Osteoblast (primary cell): ENCODE data around the gene F8. TPM values are rescaled to one million over a fixed set of nuclear protein-coding genes. Genes with fewer than 3 reads are reported as not detected.
A peak's percentile ranks its signal among the peaks of the same experiment; 100 is the strongest.
"Not testable (repeated sequence)": the region's sequence is repeated elsewhere in the genome, so short reads cannot be mapped to it uniquely, and the experiment has no call there.

Source experiments
- DNase-seq: peaks from one replicate; pipeline ENCODE4 v3.0.0; 2011; ENCODE audit warnings: low spot score, mixed read lengths; ENCODE audit not compliant: insufficient read length; ENCODE audit errors: missing footprints
- H2AFZ ChIP-seq: 2 replicates; pipeline ENCODE4 v1.6.0; 2011; ENCODE audit warnings: mild to moderate bottlenecking, low read length
- H3K27ac ChIP-seq: 2 replicates; pipeline ENCODE4 v1.5.1; 2011; ENCODE audit warnings: mild to moderate bottlenecking, low read depth, low read length, moderate library complexity
- H3K27me3 ChIP-seq: 2 replicates; pipeline ENCODE4 v1.6.0; 2012; ENCODE audit warnings: mild to moderate bottlenecking, control low read depth, inconsistent platforms, low read length, moderate library complexity; ENCODE audit not compliant: insufficient read depth
- H3K36me3 ChIP-seq: 2 replicates; pipeline ENCODE4 v1.5.1; 2011; ENCODE audit warnings: mild to moderate bottlenecking, low read length, control low read depth, moderate library complexity; ENCODE audit not compliant: insufficient read depth
- H3K4me1 ChIP-seq: 2 replicates; pipeline ENCODE4 v1.5.1; 2011; ENCODE audit warnings: mild to moderate bottlenecking, low read length, control low read depth, moderate library complexity; ENCODE audit not compliant: insufficient read depth
- H3K4me2 ChIP-seq: 2 replicates; pipeline ENCODE4 v1.6.0; 2011; ENCODE audit warnings: mild to moderate bottlenecking, low read length; ENCODE audit not compliant: insufficient read depth
- H3K4me3 ChIP-seq: fragments of 200-600 bp; sonication (generic); 3 replicates; pipeline ENCODE4 v1.5.1; 2012; ENCODE audit warnings: mild to moderate bottlenecking, low read length, inconsistent platforms; ENCODE audit not compliant: insufficient read depth
- H3K79me2 ChIP-seq: 2 replicates; pipeline ENCODE4 v1.6.0; 2012; ENCODE audit warnings: mild to moderate bottlenecking, low read length, control low read depth, inconsistent platforms; ENCODE audit not compliant: insufficient read depth
- H3K9me3 ChIP-seq: 2 replicates; pipeline ENCODE4 v1.5.1; 2011; ENCODE audit warnings: low read depth, low read length, control low read depth
- H4K20me1 ChIP-seq: 2 replicates; pipeline ENCODE4 v1.6.0; 2012; ENCODE audit warnings: mild to moderate bottlenecking, low read length, control low read depth; ENCODE audit not compliant: insufficient read depth
- CTCF ChIP-seq: IDR thresholded peaks from 2 replicates; pipeline ENCODE4 v1.5.1; 2011; ENCODE audit warnings: mild to moderate bottlenecking, low read depth, low read length, moderate library complexity; ENCODE audit errors: extremely low read depth
- total RNA-seq: library from RNA; depleted of rRNA; stranded (reverse); fragments of >200 nt; gene quantifications from 2 replicates; pipeline ENCODE4 v1.2.3, GENCODE V29; 2012

The F8 gene
- total RNA-seq, 1 donor, result 10.9 TPM

- Histone ChIP-seq H3K4me1 (no peaks in the 10 kb centered on the region), H3K4me3 (no peak overlapping the region), H3K36me3 (no peaks in the 10 kb centered on the region), H3K27me3 (no peaks in the 10 kb centered on the region), H3K27ac (no peak overlapping the region), H3K79me2 (no peaks in the 10 kb centered on the region), H4K20me1 (no peaks in the 10 kb centered on the region), H3K4me2 (no peak overlapping the region), H2AFZ (no peak overlapping the region), H3K9me3 (no peaks in the 10 kb centered on the region)
- TF ChIP-seq CTCF, result no peak
- no peak for DNase-seq
These were observed 60.6 kb downstream of the F8 start for GRCh38 chrX:154961947-154962346.

- H3K79me2 ChIP-seq, H3K4me2 ChIP-seq, H3K27me3 ChIP-seq, H4K20me1 ChIP-seq, H3K9me3 ChIP-seq, H3K27ac ChIP-seq, H2AFZ ChIP-seq, H3K4me1 ChIP-seq, H3K4me3 ChIP-seq, DNase-seq, H3K36me3 ChIP-seq: not testable (repeated sequence)
These were observed 66.7 kb downstream of the F8 start for GRCh38 chrX:154955799-154956198.

- not testable (repeated sequence) for H3K9me3 ChIP-seq, H3K4me3 ChIP-seq, H3K27me3 ChIP-seq, H4K20me1 ChIP-seq, H3K4me2 ChIP-seq, H3K4me1 ChIP-seq, DNase-seq, H2AFZ ChIP-seq, H3K79me2 ChIP-seq, H3K27ac ChIP-seq, H3K36me3 ChIP-seq
These were observed 83.3 kb downstream of the F8 start for GRCh38 chrX:154939265-154939664.

- H3K27ac ChIP-seq, H2AFZ ChIP-seq, H4K20me1 ChIP-seq, H3K9me3 ChIP-seq, H3K79me2 ChIP-seq, DNase-seq, H3K27me3 ChIP-seq, H3K36me3 ChIP-seq, H3K4me3 ChIP-seq, H3K4me2 ChIP-seq, H3K4me1 ChIP-seq: not testable (repeated sequence)
These were observed 97.8 kb downstream of the F8 start for GRCh38 chrX:154924771-154925170.

GRCh38 chrX:154918060-154918483 lies 104.5 kb downstream of the F8 start:
- TF ChIP-seq CTCF, result peak; percentile 69
- no peaks in the 10 kb centered on the region for H3K9me3 ChIP-seq
- peak overlapping the region; percentile 23 for H2AFZ ChIP-seq
- peak overlapping the region; percentile 32 for H3K4me2 ChIP-seq
- H3K27ac ChIP-seq, result no peak overlapping the region
- no peaks in the 10 kb centered on the region for H4K20me1 ChIP-seq
- DNase-seq, result peak; percentile 75
- H3K4me3 ChIP-seq, result peak overlapping the region; percentile 11
- no peaks in the 10 kb centered on the region for H3K27me3 ChIP-seq
- H3K79me2 ChIP-seq, result no peaks in the 10 kb centered on the region
- H3K4me1 ChIP-seq, result no peaks in the 10 kb centered on the region
- H3K36me3 ChIP-seq, result no peaks in the 10 kb centered on the region
